MM.1S (cell line): ENCODE results near the gene TBC1D32.
"Not testable (repeated sequence)": the region's sequence is repeated elsewhere in the genome, so short reads cannot be mapped to it uniquely, and the experiment has no call there.

Experiments
- DNase-seq: peaks from one replicate; pipeline ENCODE4 v3.0.0-alpha.2; 2015
- H2AFZ ChIP-seq: fragments of 300-600 bp; sonication (generic); 2 replicates; pipeline ENCODE4 v1.6.0; 2016; ENCODE audit warnings: antibody characterized with exemption, low read length
- H3F3A ChIP-seq: fragments of 300-600 bp; sonication (generic); 2 replicates; pipeline ENCODE4 v1.6.1; 2016; ENCODE audit warnings: mild to moderate bottlenecking, antibody characterized with exemption, low read length, moderate library complexity, mixed read lengths; ENCODE audit not compliant: insufficient read depth
- H3K27ac ChIP-seq: fragments of 300-600 bp; sonication (generic); 2 replicates; pipeline ENCODE4 v1.5.1; 2016; ENCODE audit warnings: mild to moderate bottlenecking, low read length
- H3K27me3 ChIP-seq: fragments of 300-600 bp; sonication (generic); replicated peaks from 2 replicates; pipeline ENCODE4 v1.6.0; 2016; ENCODE audit warnings: low read length; ENCODE audit not compliant: insufficient read depth
- H3K36me3 ChIP-seq: fragments of 300-600 bp; sonication (generic); replicated peaks from 2 replicates; pipeline ENCODE4 v1.6.1; 2016; ENCODE audit warnings: mild to moderate bottlenecking, low read length, mixed read lengths; ENCODE audit not compliant: insufficient read depth
- H3K4me1 ChIP-seq: fragments of 300-600 bp; sonication (generic); 2 replicates; pipeline ENCODE4 v1.6.1; 2016; ENCODE audit warnings: low read length, mixed read lengths
- H3K4me2 ChIP-seq: fragments of 300-600 bp; sonication (generic); 2 replicates; pipeline ENCODE4 v1.6.0; 2016; ENCODE audit warnings: low read depth, low read length
- H3K4me3 ChIP-seq: fragments of 300-600 bp; sonication (generic); 2 replicates; pipeline ENCODE4 v1.5.1; 2016; ENCODE audit warnings: low read length, mixed read lengths
- H3K79me2 ChIP-seq: fragments of 300-600 bp; sonication (generic); 2 replicates; pipeline ENCODE4 v1.6.1; 2016; ENCODE audit warnings: mixed run types, low read length, mixed read lengths
- H3K9ac ChIP-seq: fragments of 300-600 bp; sonication (generic); 2 replicates; pipeline ENCODE4 v1.6.1; 2016; ENCODE audit warnings: low read length, mixed read lengths
- H3K9me2 ChIP-seq: fragments of 300-600 bp; sonication (generic); replicated peaks from 2 replicates; pipeline ENCODE4 v1.6.1; 2016; ENCODE audit warnings: mild to moderate bottlenecking, low read length, mixed read lengths; ENCODE audit not compliant: insufficient read depth
- H3K9me3 ChIP-seq: fragments of 300-600 bp; sonication (generic); replicated peaks from 2 replicates; pipeline ENCODE4 v1.6.1; 2016; ENCODE audit warnings: mild to moderate bottlenecking, low read length, mixed read lengths; ENCODE audit not compliant: insufficient read depth
- H4K20me1 ChIP-seq: fragments of 300-600 bp; sonication (generic); 2 replicates; pipeline ENCODE4 v1.6.1; 2016; ENCODE audit warnings: mild to moderate bottlenecking, low read length, moderate library complexity, mixed read lengths; ENCODE audit not compliant: insufficient read depth
- EZH2 ChIP-seq: fragments of 300-600 bp; sonication (generic); optimal IDR thresholded peaks from 2 replicates; pipeline ENCODE3; 2017; ENCODE audit warnings: low read depth, mild to moderate bottlenecking, antibody characterized with exemption, low read length, mixed read lengths
- EZH2phosphoT487 ChIP-seq: fragments of 300-600 bp; sonication (generic); IDR thresholded peaks from 2 replicates; pipeline ENCODE4 v1.6.1; 2018; ENCODE audit warnings: antibody characterized with exemption, low read length
- TF ChIP-seq, protein P1 (sequence below): fragments of 300-600 bp; sonication (generic); IDR thresholded peaks from 2 replicates; pipeline ENCODE4 v1.5.1; 2016; ENCODE audit warnings: antibody characterized with exemption, low read length, mixed read lengths

Gene TBC1D32

GRCh38 chr6:121305957-121306607, 28.2 kb downstream of the TBC1D32 start:
- H3K4me1 ChIP-seq, result no peaks in the 10 kb centered on the region
- H3K36me3 ChIP-seq, result no peaks in the 10 kb centered on the region
- no peaks in the 10 kb centered on the region for H3K9me2 ChIP-seq
- H3K9ac ChIP-seq, result no peak overlapping the region
- H3K79me2 ChIP-seq, result no peaks in the 10 kb centered on the region
- no peaks in the 10 kb centered on the region for H3K9me3 ChIP-seq
- TF ChIP-seq EZH2 (no peak), EZH2phosphoT487 (no peak)
- TF ChIP-seq, protein P1, sequence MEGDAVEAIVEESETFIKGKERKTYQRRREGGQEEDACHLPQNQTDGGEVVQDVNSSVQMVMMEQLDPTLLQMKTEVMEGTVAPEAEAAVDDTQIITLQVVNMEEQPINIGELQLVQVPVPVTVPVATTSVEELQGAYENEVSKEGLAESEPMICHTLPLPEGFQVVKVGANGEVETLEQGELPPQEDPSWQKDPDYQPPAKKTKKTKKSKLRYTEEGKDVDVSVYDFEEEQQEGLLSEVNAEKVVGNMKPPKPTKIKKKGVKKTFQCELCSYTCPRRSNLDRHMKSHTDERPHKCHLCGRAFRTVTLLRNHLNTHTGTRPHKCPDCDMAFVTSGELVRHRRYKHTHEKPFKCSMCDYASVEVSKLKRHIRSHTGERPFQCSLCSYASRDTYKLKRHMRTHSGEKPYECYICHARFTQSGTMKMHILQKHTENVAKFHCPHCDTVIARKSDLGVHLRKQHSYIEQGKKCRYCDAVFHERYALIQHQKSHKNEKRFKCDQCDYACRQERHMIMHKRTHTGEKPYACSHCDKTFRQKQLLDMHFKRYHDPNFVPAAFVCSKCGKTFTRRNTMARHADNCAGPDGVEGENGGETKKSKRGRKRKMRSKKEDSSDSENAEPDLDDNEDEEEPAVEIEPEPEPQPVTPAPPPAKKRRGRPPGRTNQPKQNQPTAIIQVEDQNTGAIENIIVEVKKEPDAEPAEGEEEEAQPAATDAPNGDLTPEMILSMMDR, result peak; percentile 61
- DNase-seq, result peak; percentile 45
- H3K27ac ChIP-seq, result no peak overlapping the region
- H4K20me1 ChIP-seq, result no peaks in the 10 kb centered on the region
- no peaks in the 10 kb centered on the region for H3F3A ChIP-seq
- no peaks in the 10 kb centered on the region for H3K27me3 ChIP-seq
- no peak overlapping the region for H3K4me2 ChIP-seq
- H2AFZ ChIP-seq, result no peak overlapping the region
- no peak overlapping the region for H3K4me3 ChIP-seq

GRCh38 chr6:121302882-121303281, 31.4 kb downstream of the TBC1D32 start:
- Histone ChIP-seq H3K9ac (no peak overlapping the region), H3K4me1 (no peaks in the 10 kb centered on the region), H3K9me2 (no peaks in the 10 kb centered on the region), H3K4me3 (no peak overlapping the region), H3K27me3 (no peaks in the 10 kb centered on the region), H3K27ac (no peak overlapping the region), H4K20me1 (no peaks in the 10 kb centered on the region), H3K79me2 (no peaks in the 10 kb centered on the region), H2AFZ (no peak overlapping the region), H3F3A (no peaks in the 10 kb centered on the region), H3K9me3 (no peaks in the 10 kb centered on the region), H3K36me3 (no peaks in the 10 kb centered on the region), H3K4me2 (no peak overlapping the region)
- TF ChIP-seq EZH2phosphoT487 (no peak), EZH2 (no peak)
- TF ChIP-seq, protein P1, result no peak
- DNase-seq, result peak; percentile 32

- H3K27ac ChIP-seq, H3F3A ChIP-seq, H3K9ac ChIP-seq, H2AFZ ChIP-seq, H3K4me3 ChIP-seq, H3K36me3 ChIP-seq, H3K4me2 ChIP-seq, H4K20me1 ChIP-seq, H3K9me3 ChIP-seq, H3K79me2 ChIP-seq, H3K27me3 ChIP-seq, H3K4me1 ChIP-seq, H3K9me2 ChIP-seq, DNase-seq: not testable (repeated sequence)
Measured at GRCh38 chr6:121301156-121301555, 33.1 kb downstream of the TBC1D32 start.

- Histone ChIP-seq H3K9ac (no peak overlapping the region), H3K9me3 (no peaks in the 10 kb centered on the region), H3K36me3 (no peaks in the 10 kb centered on the region), H3K9me2 (no peaks in the 10 kb centered on the region), H3K27ac (no peak overlapping the region), H2AFZ (no peak overlapping the region), H3K79me2 (no peaks in the 10 kb centered on the region), H3K4me2 (no peak overlapping the region), H3K4me1 (no peaks in the 10 kb centered on the region), H3F3A (no peaks in the 10 kb centered on the region), H3K27me3 (no peaks in the 10 kb centered on the region), H4K20me1 (no peaks in the 10 kb centered on the region), H3K4me3 (no peak overlapping the region)
- no peak for DNase-seq
- TF ChIP-seq, protein P1, result no peak
- TF ChIP-seq EZH2phosphoT487, result no peak
- no peak for TF ChIP-seq EZH2
Measured at GRCh38 chr6:121297694-121298093, 36.6 kb downstream of the TBC1D32 start.
